ENCODE measurements around the gene ZNHIT6.

- TF ChIP-seq POLR2A (IDR thresholded peaks at IDR 0.05) (no peak), CTCF (IDR thresholded peaks at IDR 0.05) (no peak)
These were observed 105.7 kb downstream of the ZNHIT6 start for GRCh38 chr1:85602571-85602970.

Measured in esophagus squamous epithelium (tissue), 4 donors.